B cell (primary cell): ENCODE measurements around the gene TEX19. TPM values are rescaled to one million over a fixed set of nuclear protein-coding genes. Genes with fewer than 3 reads are reported as not detected.

ENCODE experiments used
- ATAC-seq: fragments of 200-7000 bp; cut with Tn5 transposase; one replicate; pipeline ENCODE4 v1.10.0; 2021; ENCODE audit warnings: low read depth, mild to moderate bottlenecking, moderate number of reproducible peaks, moderate library complexity
- CTCF ChIA-PET: fragments of 350-600 bp; sonication (Branson Sonifier 250); formaldehyde crosslinking; loops from one replicate; lab custom pipeline; 2021; ENCODE audit warnings: antibody characterized with exemption, inconsistent platforms; lab: Charles Lee
- POLR2A ChIA-PET: fragments of 350-600 bp; sonication (Branson Sonifier 250); formaldehyde crosslinking; loops from one replicate; lab custom pipeline; 2021; ENCODE audit warnings: antibody characterized with exemption; lab: Charles Lee
- DNase-seq: peaks from one replicate; pipeline ENCODE4 v3.0.0; 2013
- H2AFZ ChIP-seq: 2 replicates; pipeline ENCODE4 v1.6.1; 2012; ENCODE audit warnings: mild to moderate bottlenecking, low read depth, low read length; ENCODE audit not compliant: insufficient read depth, poor library complexity, severe bottlenecking
- H3K27ac ChIP-seq, 2 donors: 1 replicate in 1 of 2; 2 replicates in 1 of 2; pipeline ENCODE4 v1.5.1; 2012 to 2013; ENCODE audit warnings: low read length in 2 of 2, mild to moderate bottlenecking in 2 of 2, moderate library complexity in 1 of 2
- H3K27me3 ChIP-seq, 4 experiments: fragments of 200-600 bp in 1 of 4; sonication (generic) in 1 of 4; replicated peaks in 1 of 4; 1 replicate in 2 of 4; 2 replicates in 2 of 4; pipeline versions ENCODE4 v1.6.1 to v1.7.0; 2013 to 2016; ENCODE audit warnings: low read length in 3 of 4, mild to moderate bottlenecking in 2 of 4, mixed read lengths in 1 of 4, moderate library complexity in 1 of 4; ENCODE audit not compliant: insufficient read depth in 4 of 4, control insufficient read depth in 3 of 4; ENCODE audit errors: control extremely low read depth in 1 of 4
- H3K36me3 ChIP-seq, 2 experiments: replicated peaks in 1 of 2; 1 replicate in 1 of 2; 2 replicates in 1 of 2; pipeline versions ENCODE4 v1.6.1 to v1.7.1; 2013; ENCODE audit warnings: low read length in 1 of 2; ENCODE audit not compliant: insufficient read depth in 2 of 2, control insufficient read depth in 1 of 2; ENCODE audit errors: control extremely low read depth in 1 of 2, extremely low read depth in 1 of 2
- H3K4me1 ChIP-seq, 2 donors: fragments of 200-600 bp in 1 of 2; sonication (generic) in 1 of 2; 1 replicate in 1 of 2; 2 replicates in 1 of 2; pipeline versions ENCODE4 v1.5.1 to v1.6.1; 2013 to 2017; ENCODE audit warnings: low read length in 2 of 2; ENCODE audit not compliant: control insufficient read depth in 2 of 2, insufficient read depth in 2 of 2
- H3K4me2 ChIP-seq: replicated peaks from 2 replicates; pipeline ENCODE3; 2012; ENCODE audit warnings: mild to moderate bottlenecking, low read depth, low read length; ENCODE audit not compliant: poor library complexity, severe bottlenecking
- H3K4me3 ChIP-seq, 5 experiments: fragments of 200-600 bp in 1 of 5; sonication (generic) in 1 of 5; 1 replicate in 3 of 5; 2 replicates in 2 of 5; pipeline versions ENCODE4 v1.5.1 to v1.7.0; 2011 to 2016; ENCODE audit warnings: low read length in 4 of 5, mild to moderate bottlenecking in 4 of 5, low read depth in 2 of 5, control low read depth in 1 of 5, moderate library complexity in 1 of 5; ENCODE audit not compliant: insufficient read depth in 1 of 5; ENCODE audit errors: control extremely low read depth in 1 of 5, extremely low read depth in 1 of 5
- H3K79me2 ChIP-seq: fragments of 200-600 bp; sonication (generic); one replicate; pipeline ENCODE4 v1.6.0; 2016; ENCODE audit warnings: low read length; ENCODE audit not compliant: control insufficient read depth, insufficient read depth
- H3K9ac ChIP-seq: fragments of 200-600 bp; sonication (generic); 2 replicates; pipeline ENCODE4 v1.6.1; 2017; ENCODE audit warnings: mild to moderate bottlenecking, low read length, moderate library complexity
- H3K9me3 ChIP-seq, 3 donors: one replicate each; pipeline versions ENCODE4 v1.6.1 to v1.7.1; 2013; ENCODE audit warnings: low read length in 2 of 3; ENCODE audit not compliant: control insufficient read depth in 2 of 3, insufficient read depth in 1 of 3; ENCODE audit errors: control extremely low read depth in 1 of 3
- H4K20me1 ChIP-seq: 2 replicates; pipeline ENCODE4 v1.6.0; 2012; ENCODE audit warnings: mild to moderate bottlenecking, low read length; ENCODE audit not compliant: insufficient read depth, control insufficient read depth, poor library complexity, severe bottlenecking
- H3K27ac Mint-ChIP-seq: one replicate; pipeline ENCODE4 v1.8.0; 2021; ENCODE audit warnings: mixed read lengths
- H3K27me3 Mint-ChIP-seq: one replicate; pipeline ENCODE4 v1.8.0; 2021; ENCODE audit warnings: mixed read lengths
- H3K4me1 Mint-ChIP-seq: one replicate; pipeline ENCODE4 v1.8.0; 2021; ENCODE audit warnings: mixed read lengths
- H3K4me3 Mint-ChIP-seq: one replicate; pipeline ENCODE4 v1.8.0; 2021; ENCODE audit warnings: mixed read lengths
- H3K9me3 Mint-ChIP-seq: one replicate; pipeline ENCODE4 v1.8.0; 2022; ENCODE audit warnings: mixed read lengths; ENCODE audit not compliant: insufficient read depth
- EZH2 ChIP-seq: IDR thresholded peaks from 2 replicates; pipeline ENCODE4 v1.6.1; 2012; ENCODE audit warnings: borderline replicate concordance, low read depth, mild to moderate bottlenecking, moderate library complexity, low read length; ENCODE audit not compliant: insufficient read depth, poor library complexity, severe bottlenecking
- WGBS: methylation state at CpG from one replicate; pipeline ENCODE4 v1.1.5; 2013; ENCODE audit warnings: missing lambda C conversion rate; ENCODE audit not compliant: insufficient coverage; 5-methylcytosine and 5-hydroxymethylcytosine counted together
- intact Hi-C: fragments of 100-400 bp; cut with micrococcal nuclease; formaldehyde crosslinking; loops from one replicate; pipeline ENCODE4 v1.10.0; 2022
- polyA plus RNA-seq: library from polyadenylated mRNA; depleted of rRNA; stranded (reverse); fragments of >200 nt; gene quantifications from 2 replicates; pipeline ENCODE4 v1.2.3, GENCODE V29; 2012
- total RNA-seq, 2 donors: library from RNA; stranded (reverse); fragments of 120-200 nt in 1 of 2; gene quantifications; 1 replicate in 1 of 2; 2 replicates in 1 of 2; pipeline versions ENCODE4 v1.2.3 to v1.2.4, GENCODE V29; 2013 to 2022
- TF ChIP-seq, protein P1 (sequence below): fragments of 200-600 bp; IDR thresholded peaks from one replicate; pipeline ENCODE4 v1.8.0; 2022; ENCODE audit warnings: antibody characterized with exemption, mild to moderate bottlenecking

TEX19 gene
- total and polyA plus RNA-seq, 2 donors (not counting 1 experiment from before 2014, with no cell fraction given), result not detected

- peaks cover 12% of the 10 kb centered on the region for H3K27me3 Mint-ChIP-seq
- no peak for ATAC-seq
- Histone ChIP-seq H3K4me2 (no peak overlapping the region), H3K9ac (no peak overlapping the region), H3K36me3 (no peaks in the 10 kb centered on the region), H2AFZ (no peak overlapping the region), H3K27me3 (peaks cover 0 to 70% (median 24%) of the 10 kb centered on the region in 4 experiments), H4K20me1 (no peaks in the 10 kb centered on the region), H3K27ac (no peak overlapping the region), H3K4me1 (peaks cover 14 to 22% of the 10 kb centered on the region in 2 donors), H3K9me3 (peaks cover 0 to 15% (median 0%) of the 10 kb centered on the region in 3 donors), H3K4me3 (no peak overlapping the region), H3K79me2 (no peaks in the 10 kb centered on the region)
- H3K9me3 Mint-ChIP-seq, result no peaks in the 10 kb centered on the region
- ChIA-PET POLR2A (no interaction called here), CTCF (no interaction called here)
- peaks cover 10% of the 10 kb centered on the region for H3K4me1 Mint-ChIP-seq
- no peak for DNase-seq
- intact Hi-C loops, result no loop called here
- H3K4me3 Mint-ChIP-seq, result no peak overlapping the region
- no peak overlapping the region for H3K27ac Mint-ChIP-seq
- WGBS, result 85% methylated on average over 14 of the region's 15 CpGs
- TF ChIP-seq, protein P1, sequence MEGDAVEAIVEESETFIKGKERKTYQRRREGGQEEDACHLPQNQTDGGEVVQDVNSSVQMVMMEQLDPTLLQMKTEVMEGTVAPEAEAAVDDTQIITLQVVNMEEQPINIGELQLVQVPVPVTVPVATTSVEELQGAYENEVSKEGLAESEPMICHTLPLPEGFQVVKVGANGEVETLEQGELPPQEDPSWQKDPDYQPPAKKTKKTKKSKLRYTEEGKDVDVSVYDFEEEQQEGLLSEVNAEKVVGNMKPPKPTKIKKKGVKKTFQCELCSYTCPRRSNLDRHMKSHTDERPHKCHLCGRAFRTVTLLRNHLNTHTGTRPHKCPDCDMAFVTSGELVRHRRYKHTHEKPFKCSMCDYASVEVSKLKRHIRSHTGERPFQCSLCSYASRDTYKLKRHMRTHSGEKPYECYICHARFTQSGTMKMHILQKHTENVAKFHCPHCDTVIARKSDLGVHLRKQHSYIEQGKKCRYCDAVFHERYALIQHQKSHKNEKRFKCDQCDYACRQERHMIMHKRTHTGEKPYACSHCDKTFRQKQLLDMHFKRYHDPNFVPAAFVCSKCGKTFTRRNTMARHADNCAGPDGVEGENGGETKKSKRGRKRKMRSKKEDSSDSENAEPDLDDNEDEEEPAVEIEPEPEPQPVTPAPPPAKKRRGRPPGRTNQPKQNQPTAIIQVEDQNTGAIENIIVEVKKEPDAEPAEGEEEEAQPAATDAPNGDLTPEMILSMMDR, result no peak
- no peak for TF ChIP-seq EZH2
Observed at GRCh38 chr17:82328994-82329507, 30.0 kb upstream of the TEX19 start.

DNA sequence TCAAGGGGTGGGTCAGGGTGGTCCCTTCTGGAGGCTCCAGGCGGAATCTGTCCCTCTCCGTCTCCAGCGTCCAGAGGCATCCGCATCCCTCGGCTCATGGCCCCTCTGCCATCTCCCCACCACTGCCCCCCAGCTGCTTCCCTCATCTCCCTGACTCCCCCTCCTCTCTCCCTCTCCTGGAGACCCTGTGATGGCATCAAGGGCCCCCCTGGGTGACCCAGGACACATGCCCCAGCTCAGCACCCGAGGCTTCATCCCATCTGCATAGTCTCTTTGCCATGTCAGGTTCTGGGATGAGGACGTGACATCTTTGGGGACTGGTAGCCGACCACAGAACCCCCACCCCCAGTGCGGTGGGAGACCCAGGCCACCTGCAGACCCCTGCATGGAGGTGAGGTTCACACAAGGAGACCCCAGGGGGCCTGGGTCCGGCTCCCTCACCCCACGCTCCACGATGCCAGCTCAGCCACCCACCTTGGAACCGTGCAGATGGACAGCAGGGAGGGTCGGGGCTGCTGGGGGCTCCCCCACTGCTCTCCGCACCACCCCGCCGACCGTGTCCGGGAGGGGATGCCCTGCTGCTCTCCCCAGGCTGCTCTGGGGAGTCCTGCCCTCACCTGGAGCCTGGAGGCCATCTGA, 29.2 kb upstream of the TEX19 start:
- Histone ChIP-seq H3K4me3 (no peak overlapping the region), H3K27ac (no peak overlapping the region), H3K27me3 (peaks cover 0 to 75% (median 24%) of the 10 kb centered on the region in 4 experiments), H3K79me2 (no peaks in the 10 kb centered on the region), H4K20me1 (no peaks in the 10 kb centered on the region), H3K36me3 (no peaks in the 10 kb centered on the region), H3K4me1 (peaks cover 21 to 29% of the 10 kb centered on the region in 2 donors), H3K9ac (no peak overlapping the region), H3K9me3 (peaks cover 0 to 19% (median 0%) of the 10 kb centered on the region in 3 donors), H3K4me2 (no peak overlapping the region), H2AFZ (no peak overlapping the region)
- Mint-ChIP-seq H3K9me3 (no peaks in the 10 kb centered on the region), H3K4me3 (no peak overlapping the region), H3K4me1 (peaks cover 16% of the 10 kb centered on the region), H3K27ac (no peak overlapping the region), H3K27me3 (peaks cover 12% of the 10 kb centered on the region)
- ATAC-seq (no peak), DNase-seq (no peak)
- ChIA-PET POLR2A (no interaction called here), CTCF (no interaction called here)
- 90% methylated on average over 16 of the region's 19 CpGs for WGBS
- intact Hi-C loops, result no loop called here
- no peak for TF ChIP-seq EZH2
- TF ChIP-seq, protein P1, result no peak
